NCI-H146 treated with DMSO at 0.1 percent for 48 hours (cell line): Measurements from ENCODE around the gene ZER1.

ENCODE experiments used
- DNase-seq: peaks from one replicate; lab custom pipeline; 2025; ENCODE audit not compliant: unreplicated experiment; lab: John Stamatoyannopoulos, UW

ZER1 gene

GRCh38 chr9:128742401-128742800 is 29.3 kb downstream of the ZER1 start:
- DNase-seq: no peak

DNA sequence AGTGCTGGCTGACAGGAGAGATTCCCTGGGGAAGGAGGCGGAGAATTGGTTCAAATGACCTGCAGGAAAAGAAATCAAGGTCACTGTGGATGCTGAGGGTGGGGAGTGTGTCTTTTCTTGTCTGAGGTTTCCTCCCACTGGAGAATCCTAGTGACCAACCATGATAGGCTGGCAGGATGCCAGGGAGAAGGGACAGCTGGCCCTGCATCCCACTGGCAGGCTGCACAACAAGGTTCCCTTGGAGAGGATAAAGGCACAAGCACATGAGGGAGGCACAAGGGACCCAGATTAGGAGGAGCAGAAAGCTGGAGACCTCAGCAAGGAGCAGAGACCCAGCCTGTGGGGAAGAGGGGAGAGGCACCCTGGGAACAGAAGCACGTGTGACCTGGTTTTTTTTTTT is 36.4 kb downstream of the ZER1 start:
- no peak for DNase-seq

GRCh38 chr9:128733256-128733655 is 38.5 kb downstream of the ZER1 start:
- peak; percentile 71 for DNase-seq

GRCh38 chr9:128732576-128732975 is 39.2 kb downstream of the ZER1 start:
- no peak for DNase-seq

DNA sequence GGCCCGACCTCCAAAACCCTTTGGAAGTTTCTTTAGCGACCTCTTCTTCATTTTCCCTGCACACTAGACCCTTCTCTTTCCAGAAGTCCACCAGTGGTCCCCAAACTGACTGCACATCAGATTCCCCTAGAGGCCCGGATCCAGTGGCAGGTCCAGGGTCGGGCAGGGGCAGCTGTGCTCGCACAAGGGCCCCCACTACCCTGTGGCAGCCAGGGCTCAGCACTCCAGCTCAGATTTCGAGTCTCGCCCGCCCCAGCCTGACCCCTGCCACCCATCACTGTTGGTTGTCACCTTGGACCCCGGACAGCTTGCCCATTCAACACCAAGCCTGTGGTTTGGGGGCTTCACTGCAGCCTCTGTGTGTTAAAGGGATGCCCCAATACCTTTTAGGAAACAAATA is 40.0 kb downstream of the ZER1 start:
- DNase-seq: no peak

DNA sequence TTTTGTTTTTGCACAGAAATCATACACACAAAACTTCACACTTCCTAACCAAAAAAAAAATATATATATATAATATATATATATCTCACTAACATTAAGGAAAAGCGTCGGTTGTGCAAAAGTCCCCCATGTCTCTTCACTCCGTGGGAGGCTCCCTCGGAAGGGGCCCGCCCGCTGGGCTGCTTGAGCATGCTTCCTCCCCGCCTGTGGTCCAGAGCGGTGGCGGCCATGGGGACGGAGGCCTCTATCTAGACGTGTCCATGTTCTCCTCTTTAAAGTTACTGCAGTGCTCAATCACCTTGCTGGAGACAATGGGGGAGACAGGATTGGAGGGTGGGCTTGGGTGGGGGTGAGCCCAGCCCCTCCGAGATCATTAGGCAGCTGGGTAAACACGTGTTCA is 40.6 kb downstream of the ZER1 start:
- DNase-seq: no peak

GRCh38 chr9:128729766-128730517 is 41.8 kb downstream of the ZER1 start:
- no peak for DNase-seq

DNA sequence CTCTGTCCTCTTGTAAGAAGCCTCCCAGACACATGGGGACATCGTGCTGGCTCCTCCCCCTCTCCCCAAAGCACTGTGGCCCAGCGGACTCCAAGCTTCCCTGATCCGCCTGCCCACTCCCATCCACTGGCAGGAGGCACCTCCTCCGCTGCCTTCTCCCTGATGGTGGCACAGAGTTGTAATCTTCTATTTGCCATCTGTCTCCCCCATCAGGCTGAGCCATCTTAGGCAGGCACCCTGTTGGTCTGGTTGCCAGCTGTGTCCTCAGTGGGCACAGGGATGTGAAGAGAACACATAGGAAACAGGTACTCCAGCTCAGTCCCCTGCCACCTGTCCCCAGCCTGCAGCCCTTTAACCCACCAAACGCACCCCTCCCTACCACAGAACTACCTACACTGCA is 42.4 kb downstream of the ZER1 start:
- no peak for DNase-seq

DNA sequence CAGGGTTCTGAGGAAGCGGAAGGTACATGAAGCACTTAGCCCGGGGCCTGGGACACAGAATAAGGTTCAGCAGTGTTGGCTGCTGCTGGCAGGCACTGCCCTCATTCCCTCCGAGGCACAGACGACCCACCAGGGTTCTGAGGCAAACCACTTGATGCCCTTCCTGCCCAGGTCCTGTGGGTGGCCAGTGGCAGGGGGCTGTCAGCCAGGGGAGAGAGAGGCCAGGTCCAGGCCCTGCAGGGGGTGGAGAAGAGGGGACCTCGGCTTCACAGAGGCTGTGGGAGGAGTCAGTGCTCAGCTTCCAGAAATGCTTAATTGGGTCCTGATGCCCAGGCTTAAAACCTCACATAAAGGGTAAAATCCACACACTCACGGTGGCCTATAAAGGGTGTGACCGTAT is 43.4 kb downstream of the ZER1 start:
- no peak for DNase-seq

DNA sequence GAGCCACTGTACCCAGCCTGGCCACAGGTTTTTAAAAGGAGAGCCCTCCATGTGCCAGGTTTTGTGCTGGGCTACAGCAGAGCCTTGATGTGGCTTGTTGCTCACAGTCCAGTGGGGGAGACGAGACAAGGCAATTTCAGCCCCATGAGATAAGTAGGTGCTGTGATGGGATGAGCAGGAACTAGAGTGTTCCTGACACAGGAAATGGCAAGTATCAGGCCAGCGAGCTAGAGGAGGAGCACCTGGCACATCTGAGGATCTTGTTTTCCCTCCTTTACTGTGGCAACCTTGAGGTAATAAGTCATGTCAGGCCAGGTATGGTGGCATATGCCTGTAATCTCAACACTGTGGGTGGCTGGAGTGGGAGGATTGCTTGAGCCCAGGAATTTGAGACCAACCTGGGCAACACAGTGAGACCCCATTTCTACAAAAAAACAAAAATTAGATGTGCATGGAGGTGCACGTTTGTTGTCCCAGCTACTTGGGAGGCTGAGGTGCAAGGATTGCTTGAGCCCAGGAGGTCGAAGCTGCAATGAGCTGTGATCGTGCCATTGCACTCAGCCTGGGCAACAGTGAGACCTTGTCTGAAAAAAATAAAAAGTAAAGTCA is 44.0 kb downstream of the ZER1 start:
- DNase-seq: no peak

- peak; percentile 54 for DNase-seq
Observed at GRCh38 chr9:128724744-128725211, 46.9 kb downstream of the ZER1 start.

- peak; percentile 90 for DNase-seq
Observed at GRCh38 chr9:128723866-128724743, 47.6 kb downstream of the ZER1 start, which contains the start of gene ZDHHC12. Gene ZDHHC12 (minus strand): TSS chr9:128724127. CDS start chr9:128724093, 34 bp downstream.

DNA sequence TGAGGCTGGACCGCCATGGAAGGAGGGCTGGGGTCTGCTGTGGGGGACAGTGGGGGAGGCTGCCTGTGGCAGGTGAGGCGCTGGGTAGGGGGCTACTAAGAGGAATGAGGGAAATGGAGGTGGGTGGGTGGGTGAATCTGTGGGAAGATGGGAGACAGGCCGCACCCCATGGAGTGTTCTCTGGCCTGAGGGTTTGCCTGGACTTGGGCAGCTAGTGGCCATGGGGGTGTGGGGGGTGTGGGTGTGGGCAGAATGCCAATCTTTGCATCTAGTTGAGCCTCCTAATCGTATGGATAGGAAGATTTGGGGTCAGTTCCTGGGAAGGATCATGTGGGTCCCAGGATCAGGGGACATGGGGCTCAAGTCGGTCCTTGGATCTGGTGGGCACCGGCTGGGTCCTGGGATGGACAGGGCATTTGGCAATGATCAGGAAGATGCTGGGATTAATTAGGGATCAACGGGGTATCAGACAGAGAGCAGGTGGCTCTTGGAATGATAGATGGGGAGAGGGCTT is 48.3 kb downstream of the ZER1 start:
- DNase-seq: no peak

GRCh38 chr9:128722380-128723351 is 49.1 kb downstream of the ZER1 start:
- DNase-seq: no peak

- no peak for DNase-seq
Observed at GRCh38 chr9:128721487-128722010, 50.2 kb downstream of the ZER1 start.

DNA sequence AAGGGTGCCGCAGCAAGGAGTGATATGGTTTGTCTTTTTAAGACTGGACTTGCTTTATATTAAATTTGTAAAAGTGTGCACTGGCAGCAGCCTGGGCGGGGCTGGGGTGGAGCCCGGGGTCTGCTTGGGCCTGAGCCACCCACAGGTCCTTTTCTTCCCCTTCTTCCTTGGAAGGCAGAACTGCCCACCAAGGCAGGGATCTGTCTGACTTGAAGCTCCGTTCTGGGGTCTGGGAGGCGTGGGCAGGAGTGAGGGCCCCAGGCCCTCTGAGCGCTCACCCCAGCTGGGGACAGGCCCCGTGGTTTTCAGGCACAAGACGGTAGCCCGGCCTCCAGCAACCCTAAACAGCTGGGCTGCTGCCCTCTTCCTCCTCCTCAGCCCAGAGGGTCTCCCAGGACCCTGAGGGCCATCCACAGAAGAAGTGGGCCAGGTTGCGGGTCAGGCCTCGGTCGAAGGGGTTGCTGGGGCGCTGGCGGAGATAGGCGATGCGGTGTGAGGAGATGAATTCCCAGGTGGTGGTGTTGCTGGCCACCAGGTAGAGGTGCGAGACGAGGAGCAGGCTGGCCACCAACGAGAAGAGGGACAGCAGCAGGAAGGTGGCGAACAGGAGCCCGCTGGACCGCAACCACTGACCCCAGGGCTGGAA is 50.8 kb downstream of the ZER1 start:
- DNase-seq: no peak

- no peak for DNase-seq
Observed at GRCh38 chr9:128719919-128720605, 51.7 kb downstream of the ZER1 start.

- no peak for DNase-seq
Observed at GRCh38 chr9:128718475-128718874, 53.3 kb downstream of the ZER1 start.

DNA sequence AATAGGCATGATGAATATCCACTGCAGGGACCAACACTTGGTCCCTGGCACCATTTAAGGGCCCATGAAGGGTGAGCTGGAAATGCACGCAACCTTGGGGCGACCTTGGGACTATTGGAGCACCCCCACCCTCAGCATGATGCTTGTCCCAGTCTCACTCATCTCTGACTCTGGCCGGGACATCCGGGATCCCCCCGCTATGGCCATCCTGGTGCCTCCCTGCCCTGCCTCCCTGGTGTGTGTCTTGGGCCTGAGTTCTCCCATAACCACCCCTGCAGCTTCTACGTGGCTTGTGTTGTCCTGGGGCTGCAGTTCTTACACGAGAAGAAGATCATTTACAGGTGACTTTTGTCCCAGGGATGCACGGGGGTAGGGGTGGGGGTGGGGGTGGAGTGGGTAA is 53.7 kb downstream of the ZER1 start:
- DNase-seq: no peak
